ENCODE data around the gene CHCHD2. TPM values are rescaled to one million over a fixed set of nuclear protein-coding genes. Genes with fewer than 3 reads are reported as not detected.
A peak's percentile ranks its signal among the peaks of the same experiment; 100 is the strongest.

The CHCHD2 gene
- total and polyA plus RNA-seq, 2 of the 13 experiments (the other 11 are each of a cell fraction or from before 2014, with no cell fraction given): 330 to 572 TPM

DNA sequence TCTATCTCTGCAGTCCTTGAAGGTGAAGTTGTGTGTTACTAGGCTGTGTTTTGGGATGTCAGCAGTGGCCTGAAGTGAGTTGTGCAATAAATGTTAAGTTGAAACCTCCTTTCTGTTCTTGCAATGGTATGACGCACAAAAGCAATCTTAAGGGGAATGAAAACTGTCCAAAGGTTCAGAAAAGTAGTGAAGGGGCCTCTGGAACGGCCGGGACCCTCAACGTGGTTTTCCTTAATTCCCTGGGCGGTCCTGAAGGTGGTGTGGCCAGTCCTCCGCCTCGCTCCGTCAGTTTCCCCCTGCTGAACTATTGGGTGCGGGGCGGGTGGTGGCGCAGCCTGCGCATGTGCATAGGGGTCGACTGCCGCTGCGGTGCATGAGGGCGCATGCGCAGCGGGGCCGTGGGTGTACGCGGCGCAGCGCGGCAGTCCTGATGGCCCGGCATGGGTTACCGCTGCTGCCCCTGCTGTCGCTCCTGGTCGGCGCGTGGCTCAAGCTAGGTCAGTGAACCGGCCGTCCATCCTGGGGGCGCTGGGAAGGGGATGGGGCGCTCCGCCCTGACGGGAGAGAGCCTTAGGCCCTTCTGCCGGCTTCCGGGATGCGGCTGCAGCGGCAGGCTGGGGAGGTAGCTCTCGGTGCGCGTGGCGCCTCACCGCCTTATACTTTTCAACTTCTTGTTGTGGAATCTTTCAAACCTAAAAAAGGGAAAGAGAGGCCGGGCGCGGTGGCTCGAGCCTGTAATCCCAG, 42.2 kb downstream of the CHCHD2 start, which contains the start of gene SUMF2 (continued):
- TF ChIP-seq, protein P1, sequence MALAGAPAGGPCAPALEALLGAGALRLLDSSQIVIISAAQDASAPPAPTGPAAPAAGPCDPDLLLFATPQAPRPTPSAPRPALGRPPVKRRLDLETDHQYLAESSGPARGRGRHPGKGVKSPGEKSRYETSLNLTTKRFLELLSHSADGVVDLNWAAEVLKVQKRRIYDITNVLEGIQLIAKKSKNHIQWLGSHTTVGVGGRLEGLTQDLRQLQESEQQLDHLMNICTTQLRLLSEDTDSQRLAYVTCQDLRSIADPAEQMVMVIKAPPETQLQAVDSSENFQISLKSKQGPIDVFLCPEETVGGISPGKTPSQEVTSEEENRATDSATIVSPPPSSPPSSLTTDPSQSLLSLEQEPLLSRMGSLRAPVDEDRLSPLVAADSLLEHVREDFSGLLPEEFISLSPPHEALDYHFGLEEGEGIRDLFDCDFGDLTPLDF (CRISPR knock-in tag; IDR thresholded peaks at IDR 0.05): no peak
- TF ChIP-seq, protein P2, sequence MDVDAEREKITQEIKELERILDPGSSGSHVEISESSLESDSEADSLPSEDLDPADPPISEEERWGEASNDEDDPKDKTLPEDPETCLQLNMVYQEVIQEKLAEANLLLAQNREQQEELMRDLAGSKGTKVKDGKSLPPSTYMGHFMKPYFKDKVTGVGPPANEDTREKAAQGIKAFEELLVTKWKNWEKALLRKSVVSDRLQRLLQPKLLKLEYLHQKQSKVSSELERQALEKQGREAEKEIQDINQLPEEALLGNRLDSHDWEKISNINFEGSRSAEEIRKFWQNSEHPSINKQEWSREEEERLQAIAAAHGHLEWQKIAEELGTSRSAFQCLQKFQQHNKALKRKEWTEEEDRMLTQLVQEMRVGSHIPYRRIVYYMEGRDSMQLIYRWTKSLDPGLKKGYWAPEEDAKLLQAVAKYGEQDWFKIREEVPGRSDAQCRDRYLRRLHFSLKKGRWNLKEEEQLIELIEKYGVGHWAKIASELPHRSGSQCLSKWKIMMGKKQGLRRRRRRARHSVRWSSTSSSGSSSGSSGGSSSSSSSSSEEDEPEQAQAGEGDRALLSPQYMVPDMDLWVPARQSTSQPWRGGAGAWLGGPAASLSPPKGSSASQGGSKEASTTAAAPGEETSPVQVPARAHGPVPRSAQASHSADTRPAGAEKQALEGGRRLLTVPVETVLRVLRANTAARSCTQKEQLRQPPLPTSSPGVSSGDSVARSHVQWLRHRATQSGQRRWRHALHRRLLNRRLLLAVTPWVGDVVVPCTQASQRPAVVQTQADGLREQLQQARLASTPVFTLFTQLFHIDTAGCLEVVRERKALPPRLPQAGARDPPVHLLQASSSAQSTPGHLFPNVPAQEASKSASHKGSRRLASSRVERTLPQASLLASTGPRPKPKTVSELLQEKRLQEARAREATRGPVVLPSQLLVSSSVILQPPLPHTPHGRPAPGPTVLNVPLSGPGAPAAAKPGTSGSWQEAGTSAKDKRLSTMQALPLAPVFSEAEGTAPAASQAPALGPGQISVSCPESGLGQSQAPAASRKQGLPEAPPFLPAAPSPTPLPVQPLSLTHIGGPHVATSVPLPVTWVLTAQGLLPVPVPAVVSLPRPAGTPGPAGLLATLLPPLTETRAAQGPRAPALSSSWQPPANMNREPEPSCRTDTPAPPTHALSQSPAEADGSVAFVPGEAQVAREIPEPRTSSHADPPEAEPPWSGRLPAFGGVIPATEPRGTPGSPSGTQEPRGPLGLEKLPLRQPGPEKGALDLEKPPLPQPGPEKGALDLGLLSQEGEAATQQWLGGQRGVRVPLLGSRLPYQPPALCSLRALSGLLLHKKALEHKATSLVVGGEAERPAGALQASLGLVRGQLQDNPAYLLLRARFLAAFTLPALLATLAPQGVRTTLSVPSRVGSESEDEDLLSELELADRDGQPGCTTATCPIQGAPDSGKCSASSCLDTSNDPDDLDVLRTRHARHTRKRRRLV (CRISPR knock-in tag; IDR thresholded peaks at IDR 0.05): no peak
- TF ChIP-seq ZNF550 (CRISPR knock-in tag; IDR thresholded peaks at IDR 0.05; ENCODE audit: borderline replicate concordance) (no peak), RORA (CRISPR knock-in tag; IDR thresholded peaks at IDR 0.05) (no peak), ZNF841 (CRISPR knock-in tag; IDR thresholded peaks at IDR 0.05; ENCODE audit: borderline replicate concordance) (no peak), ZMYM3 (CRISPR knock-in tag; IDR thresholded peaks at IDR 0.05) (no peak), MATR3 (CRISPR knock-in tag; IDR thresholded peaks at IDR 0.05) (no peak), PRPF4 (IDR thresholded peaks at IDR 0.05; ENCODE audit: low read depth, low read length, poor library complexity, severe bottlenecking) (no peak), MTA3 (CRISPR knock-in tag; IDR thresholded peaks at IDR 0.05) (no peak), HOXA7 (CRISPR knock-in tag; IDR thresholded peaks at IDR 0.05) (no peak), ASH2L (IDR thresholded peaks at IDR 0.05; ENCODE audit: insufficient read length, low read depth, low read length) (peak; percentile 50), ZNF670 (CRISPR knock-in tag; IDR thresholded peaks at IDR 0.05; ENCODE audit: borderline replicate concordance) (no peak), CHD4 (IDR thresholded peaks at IDR 0.05; ENCODE audit: borderline replicate concordance, low read length) (no peak)
- TF ChIP-seq, protein P3, sequence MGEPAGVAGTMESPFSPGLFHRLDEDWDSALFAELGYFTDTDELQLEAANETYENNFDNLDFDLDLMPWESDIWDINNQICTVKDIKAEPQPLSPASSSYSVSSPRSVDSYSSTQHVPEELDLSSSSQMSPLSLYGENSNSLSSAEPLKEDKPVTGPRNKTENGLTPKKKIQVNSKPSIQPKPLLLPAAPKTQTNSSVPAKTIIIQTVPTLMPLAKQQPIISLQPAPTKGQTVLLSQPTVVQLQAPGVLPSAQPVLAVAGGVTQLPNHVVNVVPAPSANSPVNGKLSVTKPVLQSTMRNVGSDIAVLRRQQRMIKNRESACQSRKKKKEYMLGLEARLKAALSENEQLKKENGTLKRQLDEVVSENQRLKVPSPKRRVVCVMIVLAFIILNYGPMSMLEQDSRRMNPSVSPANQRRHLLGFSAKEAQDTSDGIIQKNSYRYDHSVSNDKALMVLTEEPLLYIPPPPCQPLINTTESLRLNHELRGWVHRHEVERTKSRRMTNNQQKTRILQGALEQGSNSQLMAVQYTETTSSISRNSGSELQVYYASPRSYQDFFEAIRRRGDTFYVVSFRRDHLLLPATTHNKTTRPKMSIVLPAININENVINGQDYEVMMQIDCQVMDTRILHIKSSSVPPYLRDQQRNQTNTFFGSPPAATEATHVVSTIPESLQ (CRISPR knock-in tag; conservative IDR thresholded peaks at IDR 0.05): no peak
- TF ChIP-seq, protein P4, sequence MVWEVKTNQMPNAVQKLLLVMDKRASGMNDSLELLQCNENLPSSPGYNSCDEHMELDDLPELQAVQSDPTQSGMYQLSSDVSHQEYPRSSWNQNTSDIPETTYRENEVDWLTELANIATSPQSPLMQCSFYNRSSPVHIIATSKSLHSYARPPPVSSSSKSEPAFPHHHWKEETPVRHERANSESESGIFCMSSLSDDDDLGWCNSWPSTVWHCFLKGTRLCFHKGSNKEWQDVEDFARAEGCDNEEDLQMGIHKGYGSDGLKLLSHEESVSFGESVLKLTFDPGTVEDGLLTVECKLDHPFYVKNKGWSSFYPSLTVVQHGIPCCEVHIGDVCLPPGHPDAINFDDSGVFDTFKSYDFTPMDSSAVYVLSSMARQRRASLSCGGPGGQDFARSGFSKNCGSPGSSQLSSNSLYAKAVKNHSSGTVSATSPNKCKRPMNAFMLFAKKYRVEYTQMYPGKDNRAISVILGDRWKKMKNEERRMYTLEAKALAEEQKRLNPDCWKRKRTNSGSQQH (CRISPR knock-in tag; IDR thresholded peaks at IDR 0.05; ENCODE audit: low read depth): peak; percentile 71; the same call in 1 of the 2 replicates
- TF ChIP-seq, protein P5, sequence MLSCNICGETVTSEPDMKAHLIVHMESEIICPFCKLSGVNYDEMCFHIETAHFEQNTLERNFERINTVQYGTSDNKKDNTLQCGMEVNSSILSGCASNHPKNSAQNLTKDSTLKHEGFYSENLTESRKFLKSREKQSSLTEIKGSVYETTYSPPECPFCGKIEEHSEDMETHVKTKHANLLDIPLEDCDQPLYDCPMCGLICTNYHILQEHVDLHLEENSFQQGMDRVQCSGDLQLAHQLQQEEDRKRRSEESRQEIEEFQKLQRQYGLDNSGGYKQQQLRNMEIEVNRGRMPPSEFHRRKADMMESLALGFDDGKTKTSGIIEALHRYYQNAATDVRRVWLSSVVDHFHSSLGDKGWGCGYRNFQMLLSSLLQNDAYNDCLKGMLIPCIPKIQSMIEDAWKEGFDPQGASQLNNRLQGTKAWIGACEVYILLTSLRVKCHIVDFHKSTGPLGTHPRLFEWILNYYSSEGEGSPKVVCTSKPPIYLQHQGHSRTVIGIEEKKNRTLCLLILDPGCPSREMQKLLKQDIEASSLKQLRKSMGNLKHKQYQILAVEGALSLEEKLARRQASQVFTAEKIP (CRISPR knock-in tag; IDR thresholded peaks at IDR 0.05; ENCODE audit: borderline replicate concordance): no peak

Measured in HepG2 (cell line).